GM19351 (cell line): ENCODE data around the gene RERE.
"Not testable (repeated sequence)": the region's sequence is repeated elsewhere in the genome, so short reads cannot be mapped to it uniquely, and the experiment has no call there.

ENCODE experiments used
- ATAC-seq: cut with Tn5 transposase; IDR thresholded peaks from one replicate; pipeline ENCODE4 v1.9.1; 2021; ENCODE audit warnings: mild to moderate bottlenecking, moderate library complexity; ENCODE audit not compliant: unreplicated experiment

Gene RERE

GRCh38 chr1:8844501-8845006 lies 27.1 kb upstream of the RERE start:
- ATAC-seq, result no peak

GRCh38 chr1:8841395-8841794 lies 24.0 kb upstream of the RERE start:
- ATAC-seq, result no peak

- no peak for ATAC-seq
Measured at GRCh38 chr1:8839990-8840389, 22.6 kb upstream of the RERE start.

GRCh38 chr1:8835941-8836643 lies 18.7 kb upstream of the RERE start:
- no peak for ATAC-seq

- no peak for ATAC-seq
Measured at GRCh38 chr1:8831340-8831739, 13.9 kb upstream of the RERE start.

- ATAC-seq, result not testable (repeated sequence)
Measured at GRCh38 chr1:8830732-8831131, 13.3 kb upstream of the RERE start.

GRCh38 chr1:8825985-8826481 lies 8.6 kb upstream of the RERE start:
- no peak for ATAC-seq

GRCh38 chr1:8823295-8823664 lies 5.8 kb upstream of the RERE start:
- no peak for ATAC-seq

- no peak for ATAC-seq
Measured at GRCh38 chr1:8822373-8823294, 5.2 kb upstream of the RERE start.

GRCh38 chr1:8821084-8821483 lies 3.6 kb upstream of the RERE start:
- ATAC-seq, result no peak

GRCh38 chr1:8818789-8819188 lies 1.3 kb upstream of the RERE start:
- not testable (repeated sequence) for ATAC-seq

- no peak for ATAC-seq
Measured at GRCh38 chr1:8818325-8818775, 910 bp upstream of the RERE start.

GRCh38 chr1:8816831-8817411 lies 519 bp downstream of the RERE start:
- no peak for ATAC-seq

GRCh38 chr1:8816264-8816663 lies 1.2 kb downstream of the RERE start:
- no peak for ATAC-seq

- ATAC-seq, result no peak
Measured at GRCh38 chr1:8815582-8816151, 1.8 kb downstream of the RERE start.

- ATAC-seq, result no peak
Measured at GRCh38 chr1:8814865-8815264, 2.6 kb downstream of the RERE start.

GRCh38 chr1:8813991-8814390 lies 3.4 kb downstream of the RERE start:
- no peak for ATAC-seq

GRCh38 chr1:8813016-8813763 lies 4.2 kb downstream of the RERE start:
- ATAC-seq, result no peak

- no peak for ATAC-seq
Measured at GRCh38 chr1:8812081-8812480, 5.4 kb downstream of the RERE start.

- no peak for ATAC-seq
Measured at GRCh38 chr1:8810987-8811386, 6.5 kb downstream of the RERE start.
